Kidney (tissue), 14 donors: Measurements from ENCODE around the gene SFMBT2. TPM values are rescaled to one million over a fixed set of nuclear protein-coding genes. Genes with fewer than 3 reads are reported as not detected.

Source experiments
- DNase-seq, 5 donors: peaks; one replicate each; pipeline ENCODE4 v3.0.0-alpha.2; 2013 to 2020
- FAIRE-seq: peaks from 2 replicates; lab custom pipeline; 2012; peaks lifted over from hg19 to GRCh38; lab: Jason Lieb, UNC
- H3K27ac ChIP-seq, 2 donors: one replicate each; pipeline ENCODE4 v1.7.0; 2013; ENCODE audit warnings: low read depth in 2 of 2, low read length in 2 of 2, inconsistent platforms in 1 of 2
- H3K27me3 ChIP-seq: one replicate; pipeline ENCODE4 v1.7.1; 2013; ENCODE audit warnings: low read length, inconsistent platforms; ENCODE audit not compliant: control insufficient read depth, insufficient read depth
- H3K36me3 ChIP-seq, 3 donors: one replicate each; pipeline versions ENCODE4 v1.7.0 to v1.7.1; 2013; ENCODE audit warnings: low read length in 3 of 3, control low read depth in 1 of 3, inconsistent platforms in 1 of 3; ENCODE audit not compliant: insufficient read depth in 3 of 3, control insufficient read depth in 2 of 3
- H3K4me1 ChIP-seq, 3 donors: one replicate each; pipeline versions ENCODE4 v1.7.0 to v1.7.1; 2013; ENCODE audit warnings: low read length in 3 of 3, inconsistent platforms in 1 of 3, low read depth in 1 of 3; ENCODE audit not compliant: control insufficient read depth in 2 of 3, insufficient read depth in 2 of 3
- H3K4me3 ChIP-seq, 3 donors: one replicate each; pipeline versions ENCODE4 v1.7.0 to v1.8.1; 2013; ENCODE audit warnings: low read length in 3 of 3, control low read depth in 1 of 3, inconsistent platforms in 1 of 3
- H3K9ac ChIP-seq, 3 donors: one replicate each; pipeline versions ENCODE4 v1.7.0 to v1.7.1; 2013; ENCODE audit warnings: low read length in 3 of 3, control low read depth in 1 of 3, inconsistent platforms in 1 of 3
- H3K9me3 ChIP-seq, 3 donors: one replicate each; pipeline versions ENCODE4 v1.7.0 to v1.7.1; 2013; ENCODE audit warnings: low read length in 3 of 3, control low read depth in 1 of 3, inconsistent platforms in 1 of 3; ENCODE audit not compliant: control insufficient read depth in 2 of 3, insufficient read depth in 1 of 3
- CTCF ChIP-seq: IDR thresholded peaks from 3 replicates; pipeline ENCODE4 v1.5.1; 2012; ENCODE audit warnings: mild to moderate bottlenecking, moderate library complexity, borderline replicate concordance; ENCODE audit not compliant: insufficient read depth; ENCODE audit errors: extremely low read depth
- intact Hi-C: fragments of 100-400 bp; cut with DNase I; formaldehyde crosslinking; loops from one replicate; pipeline ENCODE4 v1.11.1; 2022
- polyA plus RNA-seq: library from polyadenylated mRNA; stranded (reverse); fragments of 350-450 nt; fragmentation: Illumina TruSeq; extraction: RNeasy Lipid Tissue Mini Kit (QIAGEN cat#74804); gene quantifications from one replicate; pipeline ENCODE4 v1.2.3, GENCODE V29; 2014; ENCODE audit warnings: low read depth, low replicate concordance; ENCODE audit not compliant: insufficient read depth
- total RNA-seq: library from RNA; stranded (reverse); fragmentation: NEBNext Ultra II Directional; extraction: Animal tissue kit (Norgen Biotek cat#: 25700); gene quantifications from one replicate; pipeline ENCODE4 v1.2.1, GENCODE V29; 2021
- donor health status: control.
- donor health status: control.
- donor health status: control.
- donor health status: control.
- donor health status: control.
- donor health status: DM: yes; HTN: yes; CAD: no.
- donor health status: Normal renal cell carcinoma (clear cell type).

Gene SFMBT2
- total and polyA plus RNA-seq, 2 donors from 2014 or later: 1.2 to 15.3 TPM

DNA sequence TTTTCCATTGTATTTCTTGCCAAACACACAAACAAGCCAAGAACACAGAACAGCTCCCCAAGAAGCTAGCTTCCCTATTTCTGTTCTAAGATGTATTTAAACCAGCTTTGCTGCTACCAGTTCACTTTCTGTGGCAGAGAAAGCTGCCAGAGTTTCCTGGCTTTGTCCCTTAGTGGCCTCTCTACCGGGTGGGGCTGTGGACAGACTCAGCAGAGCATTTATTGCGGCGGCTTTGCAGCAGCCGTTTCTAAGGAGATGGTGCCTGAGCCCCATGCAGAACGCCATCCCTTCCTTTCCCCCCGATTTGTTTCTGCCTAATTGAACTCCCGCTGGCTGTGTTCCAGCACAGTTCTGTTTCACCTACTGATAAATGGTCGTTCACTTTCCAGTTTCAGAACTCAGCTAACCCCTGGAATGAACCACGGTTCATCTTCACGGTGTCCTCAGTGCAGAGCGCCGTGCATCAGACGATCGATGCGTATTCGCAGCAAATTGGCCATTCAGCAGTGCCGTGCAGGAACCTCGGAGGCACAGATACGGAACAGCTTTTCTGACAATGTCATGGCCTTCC is 33.8 kb upstream of the SFMBT2 start:
- H3K27me3 ChIP-seq: no peaks in the 10 kb centered on the region
- intact Hi-C loops: no loop called here
- H3K4me3 ChIP-seq: no peak overlapping the region
- no peaks in the 10 kb centered on the region for H3K4me1 ChIP-seq
- H3K9ac ChIP-seq: no peak overlapping the region
- DNase-seq (peak in 3 of 5 donors; percentile 18 to 43 (median 31)), FAIRE-seq (no peak)
- peaks cover 0 to 15% (median 0%) of the 10 kb centered on the region in 3 donors for H3K9me3 ChIP-seq
- no peak overlapping the region for H3K27ac ChIP-seq
- H3K36me3 ChIP-seq: no peaks in the 10 kb centered on the region
- no peak for TF ChIP-seq CTCF

GRCh38 chr10:7443036-7443435 is 32.2 kb upstream of the SFMBT2 start:
- Histone ChIP-seq H3K4me3 (no peak overlapping the region), H3K9ac (no peak overlapping the region), H3K27ac (no peak overlapping the region), H3K9me3 (no peaks in the 10 kb centered on the region), H3K4me1 (no peaks in the 10 kb centered on the region), H3K27me3 (no peaks in the 10 kb centered on the region), H3K36me3 (no peaks in the 10 kb centered on the region)
- DNase-seq (no peak), FAIRE-seq (no peak)
- TF ChIP-seq CTCF: no peak
- intact Hi-C loops: no loop called here

- H3K27me3 ChIP-seq: no peaks in the 10 kb centered on the region
- FAIRE-seq: no peak
Measured at GRCh38 chr10:7441403-7442147, 30.7 kb upstream of the SFMBT2 start.

More at GRCh38 chr10:7441403-7442147, 30.7 kb upstream of the SFMBT2 start:
- Histone ChIP-seq H3K4me1 (no peaks in the 10 kb centered on the region), H3K4me3 (no peak overlapping the region), H3K9me3 (no peaks in the 10 kb centered on the region), H3K27ac (no peak overlapping the region), H3K36me3 (no peaks in the 10 kb centered on the region), H3K9ac (no peak overlapping the region)
- intact Hi-C loops: no loop called here
- DNase-seq: no peak
- TF ChIP-seq CTCF: no peak
